ENCODE measurements around the gene ARID1B. TPM values are rescaled to one million over a fixed set of nuclear protein-coding genes. Genes with fewer than 3 reads are reported as not detected.

Gene ARID1B
- total RNA-seq, 1 donor, result 55.0 TPM

- Histone ChIP-seq H3K4me3 (ENCODE audit: insufficient read depth, low read length) (no peak overlapping the region), H2AFZ (ENCODE audit: low read length) (no peak overlapping the region), H3K79me2 (ENCODE audit: insufficient read depth, low read length) (peaks cover 81% of the 10 kb centered on the region), H4K20me1 (ENCODE audit: insufficient read depth, low read length) (peaks cover 19% of the 10 kb centered on the region), H3K4me2 (ENCODE audit: insufficient read depth, low read length) (no peak overlapping the region), H3K4me1 (ENCODE audit: insufficient read depth, low read length) (no peaks in the 10 kb centered on the region), H3K27ac (ENCODE audit: low read depth, low read length) (peak overlapping the region; percentile 47), H3K9me3 (ENCODE audit: low read depth, low read length) (no peaks in the 10 kb centered on the region), H3K27me3 (ENCODE audit: insufficient read depth, low read length) (no peaks in the 10 kb centered on the region), H3K36me3 (ENCODE audit: insufficient read depth, low read length) (no peaks in the 10 kb centered on the region)
- peak; percentile 6 for DNase-seq (ENCODE audit: insufficient read length, low spot score, missing footprints)
- TF ChIP-seq, protein P1, sequence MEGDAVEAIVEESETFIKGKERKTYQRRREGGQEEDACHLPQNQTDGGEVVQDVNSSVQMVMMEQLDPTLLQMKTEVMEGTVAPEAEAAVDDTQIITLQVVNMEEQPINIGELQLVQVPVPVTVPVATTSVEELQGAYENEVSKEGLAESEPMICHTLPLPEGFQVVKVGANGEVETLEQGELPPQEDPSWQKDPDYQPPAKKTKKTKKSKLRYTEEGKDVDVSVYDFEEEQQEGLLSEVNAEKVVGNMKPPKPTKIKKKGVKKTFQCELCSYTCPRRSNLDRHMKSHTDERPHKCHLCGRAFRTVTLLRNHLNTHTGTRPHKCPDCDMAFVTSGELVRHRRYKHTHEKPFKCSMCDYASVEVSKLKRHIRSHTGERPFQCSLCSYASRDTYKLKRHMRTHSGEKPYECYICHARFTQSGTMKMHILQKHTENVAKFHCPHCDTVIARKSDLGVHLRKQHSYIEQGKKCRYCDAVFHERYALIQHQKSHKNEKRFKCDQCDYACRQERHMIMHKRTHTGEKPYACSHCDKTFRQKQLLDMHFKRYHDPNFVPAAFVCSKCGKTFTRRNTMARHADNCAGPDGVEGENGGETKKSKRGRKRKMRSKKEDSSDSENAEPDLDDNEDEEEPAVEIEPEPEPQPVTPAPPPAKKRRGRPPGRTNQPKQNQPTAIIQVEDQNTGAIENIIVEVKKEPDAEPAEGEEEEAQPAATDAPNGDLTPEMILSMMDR (IDR thresholded peaks at IDR 0.05; ENCODE audit: extremely low read depth, low read depth, low read length), result no peak
Measured at GRCh38 chr6:156839591-156840001, 62.4 kb downstream of the ARID1B start.

DNA sequence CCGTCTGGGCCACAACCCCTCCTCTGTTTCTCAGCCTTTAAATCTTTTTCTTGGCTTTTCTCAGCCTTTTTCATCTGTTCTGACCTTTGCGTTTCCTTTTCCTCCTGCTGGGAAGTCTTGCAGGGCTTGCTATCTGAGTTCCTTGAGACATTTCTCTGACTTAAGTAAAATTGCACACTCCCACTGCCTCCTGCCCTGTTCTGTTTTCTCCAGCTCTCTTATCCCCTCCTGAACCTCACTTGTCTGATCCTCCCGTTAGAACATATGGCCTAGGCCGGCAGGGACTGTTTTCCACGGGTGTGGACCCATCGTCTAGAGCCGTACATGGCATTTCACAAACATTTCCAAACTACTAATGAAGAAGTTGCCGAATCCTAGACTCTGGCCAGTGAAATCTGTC lies 63.0 kb downstream of the ARID1B start:
- Histone ChIP-seq H3K4me3 (ENCODE audit: insufficient read depth, low read length) (no peak overlapping the region), H3K27ac (ENCODE audit: low read depth, low read length) (peak overlapping the region; percentile 47), H3K4me2 (ENCODE audit: insufficient read depth, low read length) (no peak overlapping the region), H3K36me3 (ENCODE audit: insufficient read depth, low read length) (no peaks in the 10 kb centered on the region), H3K79me2 (ENCODE audit: insufficient read depth, low read length) (peaks cover 84% of the 10 kb centered on the region), H3K27me3 (ENCODE audit: insufficient read depth, low read length) (no peaks in the 10 kb centered on the region), H4K20me1 (ENCODE audit: insufficient read depth, low read length) (peaks cover 19% of the 10 kb centered on the region), H3K4me1 (ENCODE audit: insufficient read depth, low read length) (no peaks in the 10 kb centered on the region), H3K9me3 (ENCODE audit: low read depth, low read length) (no peaks in the 10 kb centered on the region), H2AFZ (ENCODE audit: low read length) (no peak overlapping the region)
- DNase-seq (ENCODE audit: insufficient read length, low spot score, missing footprints), result no peak
- TF ChIP-seq, protein P1 (IDR thresholded peaks at IDR 0.05; ENCODE audit: extremely low read depth, low read depth, low read length), result no peak

DNA sequence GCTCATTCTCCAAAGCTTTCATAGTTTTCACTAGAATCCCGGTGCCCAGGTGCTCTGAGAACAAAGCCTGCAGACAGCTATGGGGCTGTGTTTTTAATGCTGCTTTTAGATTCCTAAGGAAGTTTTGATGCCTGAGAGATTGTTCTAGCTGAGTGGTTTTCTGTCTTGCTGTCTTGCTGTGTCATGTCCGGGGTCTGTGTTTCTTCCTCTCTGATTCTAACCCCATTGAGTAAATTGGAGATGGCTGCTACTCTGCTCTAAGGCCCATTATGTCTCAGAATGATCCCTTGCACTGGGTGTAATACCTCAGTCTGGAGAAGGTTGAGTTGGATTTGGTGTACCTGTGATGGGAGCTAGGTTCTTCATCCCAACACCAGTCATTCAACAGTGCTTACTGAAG lies 63.4 kb downstream of the ARID1B start:
- Histone ChIP-seq H3K79me2 (ENCODE audit: insufficient read depth, low read length) (peaks cover 88% of the 10 kb centered on the region), H3K9me3 (ENCODE audit: low read depth, low read length) (no peaks in the 10 kb centered on the region), H3K27me3 (ENCODE audit: insufficient read depth, low read length) (no peaks in the 10 kb centered on the region), H4K20me1 (ENCODE audit: insufficient read depth, low read length) (peaks cover 19% of the 10 kb centered on the region), H3K4me3 (ENCODE audit: insufficient read depth, low read length) (no peak overlapping the region), H3K36me3 (ENCODE audit: insufficient read depth, low read length) (no peaks in the 10 kb centered on the region), H3K4me2 (ENCODE audit: insufficient read depth, low read length) (no peak overlapping the region), H3K4me1 (ENCODE audit: insufficient read depth, low read length) (no peaks in the 10 kb centered on the region), H2AFZ (ENCODE audit: low read length) (no peak overlapping the region), H3K27ac (ENCODE audit: low read depth, low read length) (no peak overlapping the region)
- TF ChIP-seq, protein P1 (IDR thresholded peaks at IDR 0.05; ENCODE audit: extremely low read depth, low read depth, low read length), result no peak
- DNase-seq (ENCODE audit: insufficient read length, low spot score, missing footprints), result no peak

GRCh38 chr6:156841508-156841907 lies 64.3 kb downstream of the ARID1B start:
- Histone ChIP-seq H3K36me3 (ENCODE audit: insufficient read depth, low read length) (no peaks in the 10 kb centered on the region), H3K27me3 (ENCODE audit: insufficient read depth, low read length) (no peaks in the 10 kb centered on the region), H3K79me2 (ENCODE audit: insufficient read depth, low read length) (peaks cover 90% of the 10 kb centered on the region), H3K4me3 (ENCODE audit: insufficient read depth, low read length) (no peak overlapping the region), H3K4me2 (ENCODE audit: insufficient read depth, low read length) (no peak overlapping the region), H3K4me1 (ENCODE audit: insufficient read depth, low read length) (no peaks in the 10 kb centered on the region), H2AFZ (ENCODE audit: low read length) (no peak overlapping the region), H3K9me3 (ENCODE audit: low read depth, low read length) (no peaks in the 10 kb centered on the region), H3K27ac (ENCODE audit: low read depth, low read length) (no peak overlapping the region), H4K20me1 (ENCODE audit: insufficient read depth, low read length) (peaks cover 21% of the 10 kb centered on the region)
- DNase-seq (ENCODE audit: insufficient read length, low spot score, missing footprints), result no peak
- TF ChIP-seq, protein P1 (IDR thresholded peaks at IDR 0.05; ENCODE audit: extremely low read depth, low read depth, low read length), result no peak
